ENCODE results near the gene OLFML2A. TPM values are rescaled to one million over a fixed set of nuclear protein-coding genes. Genes with fewer than 3 reads are reported as not detected.

Gene OLFML2A
- total RNA-seq, 1 donor from 2014 or later, result 7.0 TPM

- no peak overlapping the region for H3K4me3 ChIP-seq (ENCODE audit: low read depth, low read length)
- H3K27me3 ChIP-seq (ENCODE audit: control insufficient read depth, insufficient read depth, low read length), result no peaks in the 10 kb centered on the region
- TF ChIP-seq, protein P1, sequence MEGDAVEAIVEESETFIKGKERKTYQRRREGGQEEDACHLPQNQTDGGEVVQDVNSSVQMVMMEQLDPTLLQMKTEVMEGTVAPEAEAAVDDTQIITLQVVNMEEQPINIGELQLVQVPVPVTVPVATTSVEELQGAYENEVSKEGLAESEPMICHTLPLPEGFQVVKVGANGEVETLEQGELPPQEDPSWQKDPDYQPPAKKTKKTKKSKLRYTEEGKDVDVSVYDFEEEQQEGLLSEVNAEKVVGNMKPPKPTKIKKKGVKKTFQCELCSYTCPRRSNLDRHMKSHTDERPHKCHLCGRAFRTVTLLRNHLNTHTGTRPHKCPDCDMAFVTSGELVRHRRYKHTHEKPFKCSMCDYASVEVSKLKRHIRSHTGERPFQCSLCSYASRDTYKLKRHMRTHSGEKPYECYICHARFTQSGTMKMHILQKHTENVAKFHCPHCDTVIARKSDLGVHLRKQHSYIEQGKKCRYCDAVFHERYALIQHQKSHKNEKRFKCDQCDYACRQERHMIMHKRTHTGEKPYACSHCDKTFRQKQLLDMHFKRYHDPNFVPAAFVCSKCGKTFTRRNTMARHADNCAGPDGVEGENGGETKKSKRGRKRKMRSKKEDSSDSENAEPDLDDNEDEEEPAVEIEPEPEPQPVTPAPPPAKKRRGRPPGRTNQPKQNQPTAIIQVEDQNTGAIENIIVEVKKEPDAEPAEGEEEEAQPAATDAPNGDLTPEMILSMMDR (IDR thresholded peaks at IDR 0.05; ENCODE audit: insufficient read depth, low read length, poor library complexity, severe bottlenecking), result no peak
- DNase-seq (ENCODE audit: low read depth), result no peak
- H3K36me3 ChIP-seq (ENCODE audit: control insufficient read depth, insufficient read depth, low read length), result no peaks in the 10 kb centered on the region
Observed at GRCh38 chr9:124739360-124739759, 37.6 kb upstream of the OLFML2A start.

DNA sequence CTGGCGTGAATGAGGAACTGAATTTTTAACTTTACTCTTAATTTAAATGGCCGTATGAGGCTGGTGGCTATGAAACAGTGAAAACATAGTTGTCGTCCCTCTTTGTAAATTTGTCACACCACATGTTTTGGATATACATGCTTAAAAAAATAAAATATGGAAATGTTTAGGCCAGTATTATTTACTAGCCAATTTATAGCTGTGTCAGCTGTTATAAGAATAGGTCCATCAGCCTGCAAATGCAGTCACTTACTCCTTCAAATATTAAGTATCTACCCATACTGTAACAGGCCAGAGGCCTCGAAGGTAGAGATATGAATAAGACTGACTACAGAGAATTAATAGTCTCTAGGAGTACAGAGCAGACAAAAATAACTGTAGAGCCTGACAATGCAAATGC, 35.8 kb upstream of the OLFML2A start:
- TF ChIP-seq, protein P1 (IDR thresholded peaks at IDR 0.05; ENCODE audit: insufficient read depth, low read length, poor library complexity, severe bottlenecking), result no peak
- Histone ChIP-seq H3K4me3 (ENCODE audit: low read depth, low read length) (no peak overlapping the region), H3K36me3 (ENCODE audit: control insufficient read depth, insufficient read depth, low read length) (no peaks in the 10 kb centered on the region), H3K27me3 (ENCODE audit: control insufficient read depth, insufficient read depth, low read length) (no peaks in the 10 kb centered on the region)
- DNase-seq (ENCODE audit: low read depth), result no peak

DNA sequence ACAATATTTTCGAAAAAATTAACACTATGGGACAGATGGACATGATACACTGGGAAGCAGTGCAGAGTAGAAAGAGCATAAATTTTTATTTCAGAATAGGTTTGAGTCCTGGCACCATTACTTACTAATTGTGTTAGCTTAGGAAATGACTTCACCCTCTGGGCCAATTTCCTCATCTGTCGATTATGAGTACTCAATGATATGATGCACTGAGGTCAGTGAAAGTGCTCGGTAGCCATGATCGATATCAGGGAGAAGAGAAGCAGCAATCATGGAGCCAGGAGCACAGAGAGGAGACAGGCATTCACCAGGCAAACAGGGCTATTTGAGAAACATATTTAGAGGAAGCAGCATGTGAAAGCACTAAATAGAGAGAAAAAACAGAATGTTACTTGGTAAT, 35.3 kb upstream of the OLFML2A start:
- DNase-seq (ENCODE audit: low read depth), result no peak
- no peaks in the 10 kb centered on the region for H3K36me3 ChIP-seq (ENCODE audit: control insufficient read depth, insufficient read depth, low read length)
- TF ChIP-seq, protein P1 (IDR thresholded peaks at IDR 0.05; ENCODE audit: insufficient read depth, low read length, poor library complexity, severe bottlenecking), result no peak
- no peak overlapping the region for H3K4me3 ChIP-seq (ENCODE audit: low read depth, low read length)
- H3K27me3 ChIP-seq (ENCODE audit: control insufficient read depth, insufficient read depth, low read length), result no peaks in the 10 kb centered on the region

- H3K36me3 ChIP-seq (ENCODE audit: control insufficient read depth, insufficient read depth, low read length), result no peaks in the 10 kb centered on the region
Observed at GRCh38 chr9:124742940-124743339, 34.0 kb upstream of the OLFML2A start.

GRCh38 chr9:124743686-124744348, 33.1 kb upstream of the OLFML2A start:
- peak; percentile 41 for DNase-seq (ENCODE audit: low read depth)
- Histone ChIP-seq H3K36me3 (ENCODE audit: control insufficient read depth, insufficient read depth, low read length) (no peaks in the 10 kb centered on the region), H3K4me3 (ENCODE audit: low read depth, low read length) (no peak overlapping the region), H3K27me3 (ENCODE audit: control insufficient read depth, insufficient read depth, low read length) (no peaks in the 10 kb centered on the region)
- TF ChIP-seq, protein P1 (IDR thresholded peaks at IDR 0.05; ENCODE audit: insufficient read depth, low read length, poor library complexity, severe bottlenecking), result no peak

More at GRCh38 chr9:124742940-124743339, 34.0 kb upstream of the OLFML2A start:
- Histone ChIP-seq H3K27me3 (ENCODE audit: control insufficient read depth, insufficient read depth, low read length) (no peaks in the 10 kb centered on the region), H3K4me3 (ENCODE audit: low read depth, low read length) (no peak overlapping the region)
- no peak for DNase-seq (ENCODE audit: low read depth)
- TF ChIP-seq, protein P1 (IDR thresholded peaks at IDR 0.05; ENCODE audit: insufficient read depth, low read length, poor library complexity, severe bottlenecking), result no peak

GRCh38 chr9:124747065-124747464, 29.9 kb upstream of the OLFML2A start:
- no peaks in the 10 kb centered on the region for H3K27me3 ChIP-seq (ENCODE audit: control insufficient read depth, insufficient read depth, low read length)
- no peak for DNase-seq (ENCODE audit: low read depth)
- no peaks in the 10 kb centered on the region for H3K36me3 ChIP-seq (ENCODE audit: control insufficient read depth, insufficient read depth, low read length)
- TF ChIP-seq, protein P1 (IDR thresholded peaks at IDR 0.05; ENCODE audit: insufficient read depth, low read length, poor library complexity, severe bottlenecking), result no peak
- no peak overlapping the region for H3K4me3 ChIP-seq (ENCODE audit: low read depth, low read length)
